ENCODE data around the gene CDH23.
"Not testable (repeated sequence)": the region's sequence is repeated elsewhere in the genome, so short reads cannot be mapped to it uniquely, and the experiment has no call there.

Gene CDH23

DNA sequence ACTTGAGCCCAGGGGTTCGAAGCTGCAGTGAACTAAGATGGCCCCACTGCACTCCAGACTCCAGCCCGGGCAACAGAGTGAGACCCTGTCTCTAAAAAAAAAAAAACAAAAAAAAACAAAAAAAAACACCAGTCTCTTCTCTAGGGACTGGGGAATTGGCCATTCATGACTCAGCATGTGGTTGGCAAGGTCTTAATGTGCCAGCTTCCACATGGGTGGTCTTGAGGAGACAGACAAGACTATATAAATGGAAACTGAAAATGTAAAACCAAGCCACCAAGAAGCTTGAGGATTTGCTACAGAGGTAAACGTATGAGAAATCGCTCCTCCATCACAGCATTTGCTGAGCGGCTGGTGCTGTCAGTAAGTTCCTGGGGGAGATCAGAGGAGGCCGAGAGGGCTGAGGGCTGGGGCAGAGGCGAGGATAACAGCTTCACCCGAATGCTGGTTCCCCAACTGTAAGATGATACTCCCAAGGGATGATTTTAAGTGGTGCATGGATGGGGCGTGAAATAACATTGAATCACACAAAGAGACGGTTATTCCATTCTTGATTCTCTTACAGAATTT, 194.1 kb downstream of the CDH23 start:
- no peak for DNase-seq

DNA sequence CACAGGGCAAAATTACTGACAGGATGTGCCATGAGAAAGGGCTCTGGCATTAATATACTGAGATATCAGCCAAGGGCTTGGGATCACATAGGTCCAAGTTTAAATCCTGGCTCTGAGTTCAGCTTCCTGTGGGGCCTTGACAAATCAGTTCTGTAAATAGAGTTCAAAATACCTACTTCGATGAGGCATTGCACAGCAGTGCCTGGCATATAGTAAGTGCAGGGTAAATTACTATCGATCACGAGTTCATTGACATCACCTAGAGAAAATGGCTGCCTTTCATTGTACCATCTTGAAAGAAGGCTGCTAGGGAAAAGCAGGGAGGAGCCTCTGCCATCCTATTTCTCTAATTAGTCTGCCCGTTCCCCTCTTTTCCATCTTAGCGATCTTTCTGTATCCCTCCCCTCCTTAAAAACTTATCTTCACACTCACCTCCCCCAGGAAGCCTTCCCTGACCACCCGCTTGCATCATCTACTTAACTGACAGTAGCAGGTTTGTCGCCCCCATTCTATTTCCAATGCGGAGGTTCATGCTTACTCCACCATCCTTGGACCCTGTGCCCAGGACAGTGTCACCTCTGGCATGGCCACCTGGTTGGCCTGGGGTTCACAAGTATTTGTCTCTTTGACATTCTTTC, 198.3 kb downstream of the CDH23 start:
- no peak for DNase-seq

DNA sequence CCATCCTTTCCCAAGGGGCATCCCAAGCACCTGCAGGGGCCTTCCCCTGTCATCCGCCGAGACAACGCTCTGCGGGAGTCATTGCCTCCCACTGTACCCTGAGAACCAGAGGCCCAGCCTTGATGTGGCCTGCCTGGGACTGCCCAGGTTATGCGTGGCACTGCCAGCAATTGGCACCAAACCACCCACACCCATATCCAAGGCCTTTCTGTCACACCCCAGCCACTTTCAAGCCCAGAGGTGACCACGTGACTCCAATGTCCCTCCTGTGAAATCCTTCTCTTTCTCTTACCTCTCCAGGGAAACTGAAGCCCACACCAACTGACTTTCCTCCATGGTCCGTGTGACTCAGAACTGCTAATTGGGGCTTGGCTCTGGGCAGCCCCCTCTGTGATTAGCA, 198.9 kb downstream of the CDH23 start:
- DNase-seq: no peak

DNA sequence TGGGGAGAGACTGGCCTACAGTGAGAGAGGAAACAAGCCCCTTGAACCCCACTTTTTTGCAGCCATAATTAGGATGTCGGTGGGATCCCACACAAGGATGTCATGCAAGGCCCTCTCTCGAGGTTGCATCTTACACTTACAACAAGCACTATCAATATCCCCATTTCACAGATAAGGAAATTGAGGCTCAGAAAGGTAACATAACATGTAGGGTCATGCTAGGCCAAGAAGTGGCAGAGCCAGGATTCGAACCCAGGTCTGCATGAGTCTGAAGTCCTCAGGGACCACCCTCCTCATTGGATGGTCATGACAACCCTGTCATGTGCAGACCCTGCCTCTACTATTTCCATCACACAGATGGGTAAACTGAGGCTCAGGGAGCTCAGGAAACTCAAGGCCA, 199.4 kb downstream of the CDH23 start:
- DNase-seq: no peak

DNA sequence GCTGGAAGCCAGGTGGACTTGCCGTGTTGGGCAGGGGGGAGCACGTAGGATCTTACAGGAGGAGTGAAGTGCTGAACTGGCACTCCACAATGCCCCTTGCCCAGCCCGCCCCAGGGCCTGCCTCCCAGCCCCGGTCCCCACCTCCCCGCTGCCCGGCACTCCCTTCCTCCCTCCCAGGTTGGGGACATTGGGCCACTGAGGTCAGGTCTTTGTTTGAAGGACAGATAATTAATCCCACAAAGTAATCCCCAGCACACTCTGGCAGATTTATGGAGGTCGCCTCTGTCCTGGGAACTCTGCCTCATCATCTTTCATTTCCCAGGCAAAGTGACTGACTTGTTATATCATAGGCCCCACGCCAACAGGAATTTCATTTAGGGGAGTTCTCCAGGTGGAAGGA, 200.0 kb downstream of the CDH23 start:
- DNase-seq: no peak

DNA sequence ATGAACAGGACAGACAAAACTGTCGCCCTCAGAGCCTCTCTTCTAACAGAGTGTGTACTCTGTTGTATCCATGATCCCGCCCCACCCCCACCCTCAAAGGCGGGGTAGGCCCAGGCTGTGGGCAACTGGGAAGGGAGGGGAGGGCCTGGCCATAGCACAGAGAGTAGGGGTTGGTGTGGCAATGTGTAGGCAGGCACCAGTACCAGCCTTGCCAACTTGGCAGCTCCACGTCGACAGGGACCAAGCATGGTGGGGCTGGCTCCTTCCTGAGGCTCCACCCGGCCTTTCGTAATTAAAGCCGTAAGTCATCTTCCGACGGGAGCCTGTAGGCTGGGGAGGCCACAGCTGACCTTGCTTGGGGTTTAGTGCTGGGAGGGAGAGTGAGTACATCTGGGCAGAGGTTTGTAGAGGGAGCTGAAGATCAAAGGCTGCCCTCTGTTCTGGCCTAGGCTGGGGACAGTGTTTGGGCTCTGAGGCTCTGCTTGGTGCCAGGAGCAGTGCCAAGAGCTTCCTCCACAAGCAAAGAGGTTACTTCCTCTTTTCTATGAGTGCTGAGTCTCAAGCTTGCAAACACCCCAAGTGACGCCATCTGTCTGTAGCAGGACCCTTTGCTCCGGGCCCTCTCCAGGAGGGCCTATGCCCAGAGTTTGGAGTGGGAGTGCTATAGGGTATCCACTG, 201.2 kb downstream of the CDH23 start:
- DNase-seq: no peak

DNA sequence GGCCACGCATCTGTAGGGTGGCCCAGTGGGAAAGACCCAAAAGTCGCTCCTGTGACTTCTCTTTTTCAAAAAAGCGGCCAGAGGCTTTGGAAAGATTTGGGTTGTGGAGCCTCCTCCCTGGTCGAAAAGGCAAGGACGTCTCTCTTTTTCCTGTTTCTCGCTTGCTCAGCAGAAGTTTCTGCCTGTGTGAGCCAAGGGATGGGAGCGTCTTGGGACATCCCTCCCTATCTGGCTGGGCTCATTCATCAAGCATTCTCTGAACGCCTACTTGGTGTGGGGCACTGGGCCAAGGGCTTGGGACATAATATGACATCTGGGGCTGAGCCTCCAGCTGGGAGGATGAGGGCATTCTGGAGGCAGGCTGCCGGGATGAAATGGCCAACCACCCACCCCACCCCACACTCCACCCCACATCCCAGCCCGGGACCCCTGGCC, 201.9 kb downstream of the CDH23 start:
- no peak for DNase-seq

DNA sequence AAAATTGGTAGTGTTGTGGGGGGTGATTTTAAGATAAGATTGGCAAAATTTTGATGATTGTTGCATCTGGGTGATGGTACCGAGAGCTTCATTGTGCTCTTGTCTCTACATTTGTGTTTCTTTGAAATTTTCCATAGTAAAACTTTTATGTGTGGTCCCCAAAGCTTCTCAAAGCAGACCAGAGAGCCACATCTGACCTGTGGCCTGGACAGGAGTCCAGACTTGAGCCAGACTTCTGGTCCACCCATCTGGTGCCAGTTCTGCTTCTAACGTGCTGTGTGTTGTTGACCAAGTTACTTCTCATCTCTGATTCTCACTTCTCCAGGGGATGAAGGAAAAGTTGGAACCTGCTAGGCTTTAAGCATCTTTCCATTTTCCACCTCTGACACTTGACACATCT, 202.8 kb downstream of the CDH23 start:
- no peak for DNase-seq

DNA sequence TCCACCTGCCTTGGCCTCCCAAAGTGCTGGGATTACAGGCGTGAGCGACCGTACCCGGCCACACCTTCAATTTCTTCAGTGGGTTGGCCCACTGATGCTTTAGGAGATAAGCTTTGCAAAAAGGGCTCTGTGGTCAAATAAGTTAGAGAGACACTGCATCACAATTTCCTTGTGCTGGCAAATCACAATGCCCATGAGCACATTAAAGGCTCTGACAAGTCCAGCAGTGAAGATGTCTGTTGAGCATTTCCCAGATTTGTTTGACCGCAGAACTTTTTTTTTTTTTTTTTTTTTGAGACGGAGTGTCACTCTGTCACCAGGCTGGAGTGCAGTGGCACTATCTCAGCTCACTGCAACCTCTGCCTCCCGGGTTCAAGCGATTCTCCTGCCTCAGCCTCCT, 203.5 kb downstream of the CDH23 start:
- not testable (repeated sequence) for DNase-seq

DNA sequence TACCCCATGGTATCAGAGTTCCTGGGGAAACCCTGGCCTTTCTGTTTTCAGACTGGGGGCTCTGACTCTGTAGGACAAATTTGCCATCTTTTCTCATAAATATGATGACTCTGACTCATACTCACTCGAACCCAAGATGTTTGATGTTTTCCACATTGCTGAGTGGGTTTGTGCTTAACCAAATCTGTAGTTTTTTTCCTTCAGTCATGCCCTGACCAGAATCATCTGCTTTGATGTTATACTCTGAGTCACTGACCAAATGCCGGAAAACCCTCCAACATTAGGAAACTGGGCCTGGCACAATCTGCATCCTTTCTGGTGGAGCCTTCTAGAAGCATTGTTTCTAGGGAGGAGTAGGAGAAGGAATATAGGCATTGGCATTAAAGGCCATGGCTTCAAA, 204.1 kb downstream of the CDH23 start:
- DNase-seq: no peak

DNA sequence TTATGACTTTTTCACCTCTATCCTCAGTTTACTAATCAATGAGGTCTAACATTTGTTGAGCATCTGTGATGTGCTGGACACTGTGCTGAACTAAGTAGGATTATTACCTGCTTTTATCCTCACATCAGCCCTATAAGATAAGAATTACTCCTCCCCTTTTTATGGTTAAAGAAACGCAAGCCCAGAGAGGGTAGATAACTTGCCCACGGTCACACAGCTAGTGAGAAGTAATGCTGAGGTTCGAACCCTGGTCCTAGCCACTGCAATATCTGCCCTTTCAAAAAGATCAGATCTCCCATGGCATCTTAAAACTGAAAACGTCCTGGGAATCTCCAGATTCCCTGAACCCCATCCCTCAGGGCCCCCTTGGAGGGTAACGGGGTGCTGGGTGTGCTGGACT, 204.6 kb downstream of the CDH23 start:
- DNase-seq: no peak

DNA sequence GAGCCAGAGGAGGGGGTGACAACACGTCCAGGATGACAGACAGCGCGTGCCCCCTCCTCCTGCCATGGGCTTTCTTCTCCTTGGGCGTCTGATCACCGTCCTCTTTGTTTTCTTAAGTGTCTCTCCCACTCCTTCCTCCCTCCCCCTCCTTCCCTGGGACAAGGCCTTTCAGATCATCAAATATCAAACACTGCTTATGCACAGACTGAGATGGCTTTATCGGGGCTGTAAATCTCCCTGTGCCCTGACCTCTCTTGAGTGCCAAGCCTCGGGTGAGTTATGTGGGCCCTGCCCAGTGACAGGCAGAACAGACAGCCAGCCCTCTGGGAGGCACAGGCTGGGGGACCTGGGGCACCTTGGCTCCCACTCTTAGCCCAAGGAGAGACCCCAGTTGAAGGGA, 206.4 kb downstream of the CDH23 start:
- DNase-seq: no peak

DNA sequence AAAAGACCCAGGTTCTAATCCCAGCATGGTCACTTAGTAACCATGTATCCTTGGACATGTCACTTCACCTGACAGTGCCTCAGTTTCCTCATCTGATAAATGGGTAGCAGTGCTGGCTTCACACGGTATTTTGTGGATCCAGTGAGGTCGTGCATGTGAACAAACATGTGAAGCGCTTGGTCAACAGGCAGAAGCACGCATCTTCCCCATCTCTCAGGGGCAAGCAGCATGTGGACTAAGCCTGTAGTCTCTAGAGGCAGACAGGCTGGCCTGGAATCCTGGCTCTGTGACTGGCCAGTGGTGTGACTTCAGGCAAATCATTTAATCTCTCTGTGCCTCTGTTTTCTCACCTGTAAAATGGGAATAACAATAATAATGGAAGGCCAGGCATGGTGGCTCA, 207.0 kb downstream of the CDH23 start:
- DNase-seq: no peak

DNA sequence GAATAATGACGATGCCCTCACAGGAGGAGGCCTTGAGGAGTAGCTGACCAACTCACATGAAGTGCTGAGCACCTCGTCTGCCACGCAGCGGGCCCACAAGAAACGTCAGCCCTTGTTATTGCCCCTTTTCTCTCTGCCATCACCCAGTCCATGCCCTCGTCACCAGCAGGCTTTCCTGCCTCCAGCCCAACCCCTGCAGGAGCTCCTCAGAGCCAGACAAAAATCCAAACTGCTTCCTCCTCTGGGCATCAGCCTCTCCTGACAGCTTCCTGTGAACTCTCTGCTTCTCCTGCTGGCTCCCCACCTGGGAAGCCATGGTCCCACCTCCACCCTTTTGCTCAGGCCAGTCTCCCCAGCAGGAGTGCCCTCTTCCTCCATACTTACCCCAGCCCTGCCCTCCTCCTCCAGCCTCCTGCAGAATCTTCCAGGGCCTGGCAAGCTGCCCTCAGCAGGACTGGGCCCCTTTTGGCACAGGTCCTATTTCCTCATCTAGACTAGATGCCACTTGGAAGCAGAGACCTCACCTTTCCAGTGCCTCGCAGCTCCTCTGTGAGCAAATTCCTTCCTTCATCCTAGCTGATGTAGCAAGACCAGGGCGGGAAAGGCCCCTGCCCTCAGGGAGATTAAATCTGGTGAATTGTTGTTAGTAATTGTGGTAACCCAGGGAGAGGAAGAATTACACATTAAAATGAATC, 207.8 kb downstream of the CDH23 start:
- no peak for DNase-seq

DNA sequence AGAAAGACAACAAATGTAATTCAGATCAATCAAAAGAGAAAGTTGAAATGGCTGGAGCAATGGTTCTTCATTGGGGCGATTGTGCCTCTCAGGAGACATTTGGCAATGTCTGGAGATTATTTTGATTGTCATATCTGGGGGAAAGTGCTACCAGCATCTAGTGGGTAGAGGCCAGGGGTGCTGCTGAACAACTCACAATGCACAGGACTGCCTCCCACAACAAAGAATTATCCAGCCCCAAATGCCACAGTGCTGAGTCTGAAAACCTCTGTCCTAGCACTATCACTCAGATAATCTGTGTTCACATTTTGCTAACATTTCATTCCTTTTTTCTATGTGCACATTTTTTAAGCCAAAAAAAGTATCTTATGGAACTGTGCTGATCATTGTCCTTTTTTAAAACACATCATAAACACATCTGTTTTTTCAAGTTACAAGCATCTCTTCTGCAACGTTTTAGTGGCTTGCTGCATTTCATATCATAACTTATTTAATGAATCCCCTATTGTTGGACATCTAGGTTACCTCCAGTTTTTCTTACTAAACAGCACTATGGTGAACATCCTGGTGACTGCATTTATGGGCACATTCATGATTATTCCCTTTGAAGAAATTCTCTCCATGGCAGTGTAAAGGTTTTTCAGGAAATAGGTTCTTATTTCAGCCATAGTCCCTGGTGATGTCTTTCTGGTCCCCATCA, 208.7 kb downstream of the CDH23 start:
- no peak for DNase-seq

DNA sequence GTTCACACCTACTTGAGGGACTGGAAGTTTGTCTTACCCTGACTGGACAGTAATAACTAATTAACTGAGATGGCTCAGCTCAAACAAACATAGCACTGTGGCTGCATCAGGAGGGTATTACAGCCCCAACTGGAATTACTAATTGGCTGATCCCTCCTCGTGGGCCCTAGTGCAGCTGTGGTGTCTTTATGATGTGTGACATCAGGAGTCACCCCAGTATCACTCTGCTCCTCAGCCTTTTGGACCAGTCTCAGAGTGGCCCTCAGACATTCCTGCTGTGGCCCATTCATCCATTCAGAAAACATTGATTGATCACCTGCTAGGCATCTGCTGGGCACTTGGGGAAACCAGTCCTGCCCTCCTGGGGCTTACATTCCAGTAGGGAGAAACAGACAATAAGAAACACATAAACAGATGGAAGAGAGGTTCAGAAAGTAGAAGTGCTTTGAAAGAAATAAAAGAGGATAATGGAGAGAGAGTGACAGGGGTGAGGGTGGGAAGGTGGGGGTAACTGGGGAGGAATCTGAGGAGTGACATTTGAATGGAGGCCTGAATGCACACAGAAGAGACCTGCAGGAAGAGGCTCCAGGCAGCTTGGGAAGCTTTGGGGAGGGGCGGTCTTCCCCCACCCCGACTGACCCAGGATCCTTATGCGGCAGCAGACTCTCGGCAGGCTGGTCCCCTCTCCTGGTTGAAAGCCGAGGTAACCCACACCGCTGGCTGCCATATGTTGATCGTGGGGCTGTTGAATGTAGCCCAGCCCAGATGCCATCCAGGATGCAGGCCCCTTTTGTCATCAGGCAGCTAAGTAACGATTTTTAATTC, 209.7 kb downstream of the CDH23 start:
- no peak for DNase-seq

DNA sequence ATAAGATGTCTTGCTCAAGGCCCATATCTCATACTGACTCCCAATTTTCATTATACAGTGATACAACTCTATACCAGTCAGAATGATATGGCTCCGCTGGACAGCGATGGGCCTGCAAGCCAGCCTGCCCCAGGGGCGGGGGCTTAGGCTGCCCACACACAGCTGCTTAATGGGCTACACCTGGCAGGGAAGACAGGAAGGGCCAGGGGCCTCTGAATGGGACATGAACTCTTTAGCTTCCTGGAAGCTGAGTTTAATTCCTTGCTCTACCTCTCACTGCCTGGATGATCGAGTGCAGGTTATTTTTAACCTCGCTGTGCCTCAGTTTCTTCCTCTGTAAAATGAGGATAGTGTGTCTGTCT, 210.3 kb downstream of the CDH23 start:
- DNase-seq: no peak

DNA sequence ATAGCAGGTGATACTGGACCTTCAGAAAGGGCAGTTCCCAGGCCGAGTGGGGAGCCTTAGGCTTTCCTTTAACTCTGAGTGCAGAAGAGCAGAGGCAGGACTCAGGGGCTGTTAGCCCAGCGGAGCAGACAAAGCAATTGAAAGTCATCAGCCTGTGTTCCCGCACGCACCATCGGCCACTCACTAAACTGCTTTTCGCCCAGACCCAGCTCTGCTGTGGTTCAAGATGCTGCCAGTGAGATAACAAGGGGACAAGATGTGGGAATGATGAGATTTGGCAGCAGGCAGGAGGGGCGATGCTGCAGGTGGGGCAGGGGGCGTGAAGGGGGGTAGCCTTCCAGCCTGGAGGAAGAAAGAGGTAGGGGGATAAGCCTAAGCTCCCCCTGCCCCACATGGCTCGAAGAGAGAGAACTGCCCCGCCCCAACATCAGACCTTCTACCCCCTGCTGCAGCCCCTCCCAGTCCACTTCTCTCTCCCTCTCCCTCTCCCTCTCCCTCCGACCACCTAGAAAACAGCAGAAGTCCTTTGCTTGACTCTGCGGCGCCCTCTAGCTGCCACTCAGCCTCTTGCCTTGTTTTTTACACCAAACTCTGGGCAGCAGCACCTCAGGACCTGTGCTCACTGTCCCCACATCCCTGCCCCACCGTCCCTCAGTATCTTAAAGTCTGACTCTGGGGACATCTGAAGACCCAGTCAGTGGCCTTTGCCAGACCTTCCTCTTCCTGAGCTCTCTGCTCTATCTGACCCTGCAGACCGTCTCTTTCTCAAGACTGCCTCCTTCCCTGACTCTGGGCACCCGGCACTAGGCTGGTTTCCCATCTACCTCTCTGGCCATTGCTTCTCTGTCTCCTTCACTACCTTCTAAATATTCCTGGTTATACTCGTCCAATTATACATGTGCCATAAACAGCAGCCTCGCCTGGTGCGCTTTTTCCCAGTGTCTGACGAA, 212.4 kb downstream of the CDH23 start:
- peak; percentile 33 for DNase-seq

DNA sequence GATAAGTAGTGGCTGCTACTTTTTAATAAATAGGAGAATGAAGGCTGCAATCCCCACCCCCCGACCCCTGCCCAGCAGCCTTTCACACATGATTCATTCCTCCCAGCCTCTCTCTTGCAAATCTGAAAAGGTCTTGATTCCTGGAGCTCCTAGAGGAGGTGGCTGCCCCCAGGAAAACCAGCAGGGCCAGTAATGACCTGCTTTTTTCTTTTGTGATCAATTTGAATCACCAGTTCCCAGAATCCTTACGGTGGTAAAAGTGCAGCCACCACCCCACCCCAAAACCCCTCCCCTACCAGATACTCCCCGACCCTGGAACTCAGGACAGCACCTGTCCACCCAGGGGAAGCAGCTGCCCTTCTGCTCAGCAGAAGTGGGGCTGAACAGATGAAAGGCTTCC, 213.9 kb downstream of the CDH23 start:
- DNase-seq: no peak

DNA sequence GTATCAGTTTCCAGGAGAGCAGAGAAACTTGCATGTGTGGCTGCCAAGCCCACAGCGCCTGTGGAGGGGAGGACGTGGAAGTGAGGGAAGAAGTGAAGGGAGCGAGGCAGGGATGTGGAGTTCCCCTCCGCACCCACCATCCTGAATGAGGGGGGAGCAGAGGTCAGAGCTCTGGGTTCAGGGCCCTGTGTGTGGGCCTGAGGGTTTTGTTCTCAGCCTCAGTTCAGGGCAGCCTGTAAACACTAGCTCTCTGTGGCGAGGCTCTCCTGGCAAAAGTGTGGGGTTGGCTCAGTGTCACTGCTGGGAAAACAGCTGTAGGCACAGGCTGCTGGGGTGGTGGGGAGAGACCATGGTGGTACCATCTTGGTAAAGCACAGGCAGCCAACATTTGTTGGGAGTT, 214.4 kb downstream of the CDH23 start:
- DNase-seq: no peak

DNA sequence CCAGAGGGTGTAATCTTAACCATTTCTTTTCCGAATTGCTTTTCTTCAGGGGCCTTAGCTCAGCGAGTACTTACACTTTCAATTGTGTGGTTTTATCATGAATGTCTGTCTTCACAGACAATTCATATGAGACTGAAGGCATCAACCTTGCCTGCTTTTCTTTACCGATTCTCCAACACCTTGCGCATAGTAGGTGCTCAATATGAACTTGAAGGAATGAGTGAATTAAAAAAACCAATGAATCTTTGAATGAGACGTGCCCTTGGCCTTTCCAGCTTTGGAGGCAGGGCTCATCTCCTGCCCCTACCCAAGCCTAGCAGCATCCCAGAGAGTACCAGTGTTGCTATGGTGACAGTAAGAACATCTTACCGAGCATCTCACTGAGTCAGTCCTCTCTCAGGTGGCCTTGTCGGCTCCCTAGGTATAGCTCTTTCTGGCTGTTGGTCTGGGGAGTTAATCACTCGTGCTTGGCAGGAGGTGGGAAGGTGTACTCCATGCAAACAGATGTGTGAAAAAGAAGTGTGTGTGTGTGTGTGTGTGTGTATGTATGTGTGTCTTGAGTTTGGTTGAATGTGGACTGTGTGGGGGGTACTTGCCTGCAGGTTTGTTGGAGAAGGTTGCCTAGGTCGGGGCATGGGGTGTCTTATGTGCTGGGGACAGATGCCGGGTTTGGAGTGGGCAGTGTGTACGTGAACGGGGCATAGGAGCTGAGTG, 215.1 kb downstream of the CDH23 start:
- DNase-seq: no peak

Measured in activated CD4-positive, alpha-beta T cell treated with anti-CD3 and anti-CD28 coated beads for 1 hour (primary cell).